ENCODE results near the gene CNKSR3. TPM values are rescaled to one million over a fixed set of nuclear protein-coding genes. Genes with fewer than 3 reads are reported as not detected.
"Not testable (repeated sequence)": the region's sequence is repeated elsewhere in the genome, so short reads cannot be mapped to it uniquely, and the experiment has no call there.

The CNKSR3 gene
- total RNA-seq, 1 donor from 2014 or later, result 0.20 TPM

- intact Hi-C loops (cut with micrococcal nuclease), result no loop called here
- Mint-ChIP-seq H3K4me3 (no peak overlapping the region), H3K4me1 (no peaks in the 10 kb centered on the region), H3K27me3 (peaks cover 9% of the 10 kb centered on the region), H3K36me3 (ENCODE audit: low read depth) (no peaks in the 10 kb centered on the region), H3K9me3 (no peaks in the 10 kb centered on the region), H3K27ac (no peak overlapping the region)
- DNase-seq (no peak), ATAC-seq (ENCODE audit: low read depth) (no peak)
- ChIA-PET POLR2A (no interaction called here), CTCF (no interaction called here)
- TF ChIP-seq, protein P1, sequence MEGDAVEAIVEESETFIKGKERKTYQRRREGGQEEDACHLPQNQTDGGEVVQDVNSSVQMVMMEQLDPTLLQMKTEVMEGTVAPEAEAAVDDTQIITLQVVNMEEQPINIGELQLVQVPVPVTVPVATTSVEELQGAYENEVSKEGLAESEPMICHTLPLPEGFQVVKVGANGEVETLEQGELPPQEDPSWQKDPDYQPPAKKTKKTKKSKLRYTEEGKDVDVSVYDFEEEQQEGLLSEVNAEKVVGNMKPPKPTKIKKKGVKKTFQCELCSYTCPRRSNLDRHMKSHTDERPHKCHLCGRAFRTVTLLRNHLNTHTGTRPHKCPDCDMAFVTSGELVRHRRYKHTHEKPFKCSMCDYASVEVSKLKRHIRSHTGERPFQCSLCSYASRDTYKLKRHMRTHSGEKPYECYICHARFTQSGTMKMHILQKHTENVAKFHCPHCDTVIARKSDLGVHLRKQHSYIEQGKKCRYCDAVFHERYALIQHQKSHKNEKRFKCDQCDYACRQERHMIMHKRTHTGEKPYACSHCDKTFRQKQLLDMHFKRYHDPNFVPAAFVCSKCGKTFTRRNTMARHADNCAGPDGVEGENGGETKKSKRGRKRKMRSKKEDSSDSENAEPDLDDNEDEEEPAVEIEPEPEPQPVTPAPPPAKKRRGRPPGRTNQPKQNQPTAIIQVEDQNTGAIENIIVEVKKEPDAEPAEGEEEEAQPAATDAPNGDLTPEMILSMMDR (IDR thresholded peaks at IDR 0.05), result no peak
These were observed 40.3 kb upstream of the CNKSR3 start for GRCh38 chr6:154550779-154551178.

DNA sequence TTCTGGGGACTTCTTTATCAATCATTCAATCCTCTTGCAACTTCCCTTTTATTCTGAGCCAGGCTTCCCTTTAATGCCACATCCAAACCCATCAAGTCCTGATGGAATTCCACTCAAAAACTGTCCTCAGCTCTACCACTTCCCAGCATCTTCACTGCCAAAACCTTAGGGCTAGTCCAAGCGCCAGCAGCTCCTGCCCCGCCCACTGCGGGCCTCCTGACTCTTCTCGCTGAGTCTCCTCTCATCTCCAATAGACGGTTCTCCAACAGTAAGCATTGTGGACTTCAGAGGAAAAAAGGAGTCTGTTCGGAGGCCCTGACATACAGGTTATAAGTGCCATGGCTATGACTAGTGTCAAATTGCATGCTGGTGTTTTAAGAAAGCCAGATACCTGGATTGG is 38.7 kb upstream of the CNKSR3 start:
- H3K4me3 Mint-ChIP-seq, result no peak overlapping the region
- CTCF ChIA-PET, result no interaction called here
- no peak for ATAC-seq (ENCODE audit: low read depth)
- H3K36me3 Mint-ChIP-seq (ENCODE audit: low read depth), result no peaks in the 10 kb centered on the region
- no peak for DNase-seq
- POLR2A ChIA-PET, result no interaction called here
- peaks cover 2% of the 10 kb centered on the region for H3K27me3 Mint-ChIP-seq
- H3K9me3 Mint-ChIP-seq, result no peaks in the 10 kb centered on the region
- intact Hi-C loops (cut with micrococcal nuclease), result no loop called here
- no peaks in the 10 kb centered on the region for H3K4me1 Mint-ChIP-seq
- TF ChIP-seq, protein P1 (IDR thresholded peaks at IDR 0.05), result no peak
- H3K27ac Mint-ChIP-seq, result no peak overlapping the region

DNA sequence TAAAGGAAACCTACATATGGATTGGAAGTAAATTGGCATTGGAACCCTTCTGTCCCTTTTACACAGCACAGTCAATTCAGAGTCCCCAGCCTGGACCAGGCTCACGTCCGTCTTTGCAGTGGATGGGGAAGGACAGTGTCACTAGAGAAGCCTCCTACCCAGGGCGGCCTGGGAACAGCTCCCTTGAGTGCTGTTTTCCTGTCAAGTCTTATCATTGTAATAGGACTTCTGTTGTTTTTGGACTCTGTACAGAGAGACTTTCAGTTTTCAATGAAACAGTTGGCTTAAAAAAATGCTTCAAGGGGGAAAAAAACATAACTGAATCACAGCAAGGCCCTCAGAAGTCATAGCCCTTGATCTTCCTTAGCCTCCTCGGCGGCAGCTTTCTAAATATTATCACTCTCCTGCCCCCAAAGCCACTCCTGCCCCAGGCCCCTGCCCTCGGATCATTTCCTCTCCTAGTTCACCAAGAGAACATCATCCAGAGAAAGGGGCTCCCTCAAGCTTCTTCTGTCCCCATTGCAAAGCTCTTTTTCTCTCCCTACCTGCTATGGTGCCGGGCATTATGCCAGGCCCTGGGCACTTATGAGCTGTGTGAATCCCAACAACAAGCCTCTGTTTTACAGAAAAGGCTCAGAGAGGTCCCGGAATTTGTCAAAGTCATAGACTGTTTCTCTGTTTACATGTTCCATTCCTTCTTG is 37.8 kb upstream of the CNKSR3 start:
- ATAC-seq (ENCODE audit: low read depth) (no peak), DNase-seq (no peak)
- Mint-ChIP-seq H3K9me3 (no peaks in the 10 kb centered on the region), H3K27me3 (peaks cover 1% of the 10 kb centered on the region), H3K27ac (no peak overlapping the region), H3K4me1 (no peaks in the 10 kb centered on the region), H3K4me3 (no peak overlapping the region), H3K36me3 (ENCODE audit: low read depth) (no peaks in the 10 kb centered on the region)
- intact Hi-C loops (cut with micrococcal nuclease), result no loop called here
- ChIA-PET CTCF (no interaction called here), POLR2A (no interaction called here)
- TF ChIP-seq, protein P1 (IDR thresholded peaks at IDR 0.05), result no peak

DNA sequence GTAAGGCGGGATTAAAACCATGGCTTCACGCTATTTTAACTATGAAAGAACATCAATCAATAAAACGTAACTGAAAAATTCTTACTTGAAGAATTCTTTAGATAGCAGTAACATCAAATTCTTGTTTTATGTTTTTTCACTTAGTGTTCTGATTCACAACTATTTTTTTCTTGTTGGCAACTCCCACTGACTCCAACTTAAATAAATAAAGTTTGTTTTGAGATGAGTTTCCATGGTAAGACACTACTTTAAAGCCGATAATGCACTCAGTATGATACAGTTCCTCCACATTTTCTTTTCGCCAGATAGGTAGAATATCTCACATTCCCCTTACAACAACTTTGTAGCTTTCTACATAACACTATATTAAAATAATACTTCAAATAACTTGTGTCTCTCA is 33.1 kb upstream of the CNKSR3 start:
- ChIA-PET POLR2A (no interaction called here), CTCF (no interaction called here)
- Mint-ChIP-seq H3K9me3 (no peaks in the 10 kb centered on the region), H3K36me3 (ENCODE audit: low read depth) (no peaks in the 10 kb centered on the region), H3K4me1 (no peaks in the 10 kb centered on the region), H3K27me3 (no peaks in the 10 kb centered on the region), H3K4me3 (no peak overlapping the region), H3K27ac (no peak overlapping the region)
- ATAC-seq (ENCODE audit: low read depth) (no peak), DNase-seq (no peak)
- intact Hi-C loops (cut with micrococcal nuclease), result no loop called here
- TF ChIP-seq, protein P1 (IDR thresholded peaks at IDR 0.05), result no peak

- Mint-ChIP-seq H3K4me3 (no peak overlapping the region), H3K27ac (no peak overlapping the region), H3K4me1 (no peaks in the 10 kb centered on the region), H3K9me3 (no peaks in the 10 kb centered on the region), H3K27me3 (no peaks in the 10 kb centered on the region), H3K36me3 (ENCODE audit: low read depth) (no peaks in the 10 kb centered on the region)
- POLR2A ChIA-PET, result no interaction called here
- intact Hi-C loops (cut with micrococcal nuclease), result no loop called here
- TF ChIP-seq, protein P1 (IDR thresholded peaks at IDR 0.05), result no peak
- no peak for ATAC-seq (ENCODE audit: low read depth)
- CTCF ChIA-PET, result no interaction called here
- DNase-seq, result no peak
These were observed 32.3 kb upstream of the CNKSR3 start for GRCh38 chr6:154542747-154543146.

DNA sequence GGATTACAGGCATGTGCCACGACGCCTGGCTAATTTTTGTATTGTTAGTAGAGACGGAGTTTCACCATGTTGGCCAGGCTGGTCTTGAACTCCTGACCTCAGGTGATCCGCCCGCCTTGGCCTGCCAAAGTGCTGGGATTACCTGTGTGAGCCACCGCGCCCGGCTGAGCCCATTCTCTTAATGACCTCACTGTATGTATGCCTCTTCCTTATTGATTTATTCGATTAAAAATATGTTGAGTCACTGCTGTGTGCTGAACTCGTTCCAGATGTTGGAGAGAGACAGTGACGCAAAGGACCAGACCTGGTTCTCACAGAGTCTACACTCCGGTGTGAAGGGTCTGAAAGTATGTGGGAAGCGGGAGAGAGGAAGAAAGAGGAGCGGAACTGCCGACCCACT is 31.4 kb upstream of the CNKSR3 start:
- H3K36me3 Mint-ChIP-seq (ENCODE audit: low read depth); H3K9me3 Mint-ChIP-seq; CTCF ChIA-PET; H3K4me3 Mint-ChIP-seq; ATAC-seq (ENCODE audit: low read depth); H3K27me3 Mint-ChIP-seq; H3K27ac Mint-ChIP-seq; intact Hi-C loops (cut with micrococcal nuclease); H3K4me1 Mint-ChIP-seq; DNase-seq; POLR2A ChIA-PET: not testable (repeated sequence)
